ENCODE results near the gene PTX4.

PTX4 gene

DNA sequence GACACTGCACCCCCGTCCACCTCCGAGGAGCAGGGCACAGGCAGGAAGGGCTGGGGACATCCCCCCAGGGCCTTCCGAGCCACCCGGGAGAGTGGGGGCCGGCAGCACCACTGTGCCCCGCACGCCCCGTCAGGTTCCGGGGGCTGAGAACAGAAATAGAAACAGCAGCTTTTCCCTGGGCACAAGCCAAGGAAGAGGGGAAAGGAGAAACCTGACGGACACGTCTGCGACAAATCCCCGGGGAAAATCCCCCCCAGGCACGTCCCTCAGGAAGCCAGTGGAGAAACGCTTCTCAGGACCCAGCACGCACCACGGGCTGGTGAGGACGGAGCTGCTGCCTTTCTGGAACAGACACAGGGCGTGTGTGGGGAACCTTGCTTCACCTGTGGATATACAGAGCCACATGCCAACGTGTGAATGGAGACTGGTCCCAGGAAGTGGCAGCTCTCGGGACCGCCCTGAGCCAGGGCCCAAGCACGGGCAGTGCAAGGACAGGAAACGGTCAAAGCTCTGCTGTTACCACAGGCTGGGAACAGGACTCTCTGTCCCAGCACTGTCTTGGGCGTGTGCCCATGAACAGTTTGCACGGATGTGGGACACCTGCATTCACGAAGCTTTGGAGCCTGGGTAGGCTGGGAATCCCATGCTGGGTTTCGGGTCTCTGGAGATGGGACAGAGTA, 43.5 kb upstream of the PTX4 start:
- TF ChIP-seq, protein P1, sequence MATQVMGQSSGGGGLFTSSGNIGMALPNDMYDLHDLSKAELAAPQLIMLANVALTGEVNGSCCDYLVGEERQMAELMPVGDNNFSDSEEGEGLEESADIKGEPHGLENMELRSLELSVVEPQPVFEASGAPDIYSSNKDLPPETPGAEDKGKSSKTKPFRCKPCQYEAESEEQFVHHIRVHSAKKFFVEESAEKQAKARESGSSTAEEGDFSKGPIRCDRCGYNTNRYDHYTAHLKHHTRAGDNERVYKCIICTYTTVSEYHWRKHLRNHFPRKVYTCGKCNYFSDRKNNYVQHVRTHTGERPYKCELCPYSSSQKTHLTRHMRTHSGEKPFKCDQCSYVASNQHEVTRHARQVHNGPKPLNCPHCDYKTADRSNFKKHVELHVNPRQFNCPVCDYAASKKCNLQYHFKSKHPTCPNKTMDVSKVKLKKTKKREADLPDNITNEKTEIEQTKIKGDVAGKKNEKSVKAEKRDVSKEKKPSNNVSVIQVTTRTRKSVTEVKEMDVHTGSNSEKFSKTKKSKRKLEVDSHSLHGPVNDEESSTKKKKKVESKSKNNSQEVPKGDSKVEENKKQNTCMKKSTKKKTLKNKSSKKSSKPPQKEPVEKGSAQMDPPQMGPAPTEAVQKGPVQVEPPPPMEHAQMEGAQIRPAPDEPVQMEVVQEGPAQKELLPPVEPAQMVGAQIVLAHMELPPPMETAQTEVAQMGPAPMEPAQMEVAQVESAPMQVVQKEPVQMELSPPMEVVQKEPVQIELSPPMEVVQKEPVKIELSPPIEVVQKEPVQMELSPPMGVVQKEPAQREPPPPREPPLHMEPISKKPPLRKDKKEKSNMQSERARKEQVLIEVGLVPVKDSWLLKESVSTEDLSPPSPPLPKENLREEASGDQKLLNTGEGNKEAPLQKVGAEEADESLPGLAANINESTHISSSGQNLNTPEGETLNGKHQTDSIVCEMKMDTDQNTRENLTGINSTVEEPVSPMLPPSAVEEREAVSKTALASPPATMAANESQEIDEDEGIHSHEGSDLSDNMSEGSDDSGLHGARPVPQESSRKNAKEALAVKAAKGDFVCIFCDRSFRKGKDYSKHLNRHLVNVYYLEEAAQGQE (IDR thresholded peaks at IDR 0.05; ENCODE audit: insufficient read depth in 1 of 2, low read depth in 2 of 2, low read length in 2 of 2): no peak

- TF ChIP-seq FOXP2 (optimal IDR thresholded peaks at IDR 0.05; ENCODE audit: borderline replicate concordance, extremely low read depth, extremely low read length, insufficient read depth): no peak
- no peak for TF ChIP-seq TAF1 (IDR thresholded peaks at IDR 0.05; ENCODE audit: borderline replicate concordance, insufficient read depth, low read length)
- no peak for TF ChIP-seq POLR2AphosphoS5 (IDR thresholded peaks at IDR 0.05; ENCODE audit: low read depth, low read length)
Measured at GRCh38 chr16:1531638-1531910, 42.8 kb upstream of the PTX4 start.

GRCh38 chr16:1530883-1531637, 42.3 kb upstream of the PTX4 start:
- no peak for TF ChIP-seq FOXP2 (optimal IDR thresholded peaks at IDR 0.05; ENCODE audit: borderline replicate concordance, extremely low read depth, extremely low read length, insufficient read depth)
- TF ChIP-seq, protein P1 (IDR thresholded peaks at IDR 0.05; ENCODE audit: insufficient read depth in 1 of 2, low read depth in 2 of 2, low read length in 2 of 2): no peak
- no peak for TF ChIP-seq POLR2AphosphoS5 (IDR thresholded peaks at IDR 0.05; ENCODE audit: low read depth, low read length)
- no peak for TF ChIP-seq SIN3A (IDR thresholded peaks at IDR 0.05; ENCODE audit: borderline replicate concordance, insufficient read depth, low read length)
- TF ChIP-seq TAF1 (IDR thresholded peaks at IDR 0.05; ENCODE audit: borderline replicate concordance, insufficient read depth, low read length): no peak

DNA sequence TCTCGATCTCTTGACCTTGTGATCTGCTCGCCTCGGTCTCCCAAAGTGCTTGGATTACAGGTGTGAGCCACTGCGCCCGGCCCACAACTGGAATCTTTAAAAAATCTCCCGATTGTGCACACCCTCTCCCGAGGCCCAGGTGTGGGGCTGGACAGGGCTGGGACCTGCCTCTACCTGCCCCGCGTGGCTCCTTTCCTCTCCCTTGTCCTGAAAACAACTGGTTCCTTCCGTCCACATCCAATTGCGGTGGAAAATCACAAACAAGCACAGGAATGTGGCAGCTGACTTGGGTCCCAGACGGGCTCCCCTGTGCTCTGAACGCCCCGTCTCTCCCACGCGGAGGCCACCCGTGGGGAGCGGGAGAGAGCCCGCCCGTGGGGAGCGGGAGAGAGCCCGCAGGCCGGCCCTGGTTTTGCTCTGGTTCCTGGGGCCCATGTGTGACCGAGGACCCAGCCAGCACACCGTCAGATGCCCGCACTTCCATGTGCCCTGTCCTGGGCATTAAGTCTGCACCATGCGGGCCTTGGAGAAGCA, 41.7 kb upstream of the PTX4 start:
- no peak for TF ChIP-seq TAF1 (IDR thresholded peaks at IDR 0.05; ENCODE audit: borderline replicate concordance, insufficient read depth, low read length)
- TF ChIP-seq FOXP2 (optimal IDR thresholded peaks at IDR 0.05; ENCODE audit: borderline replicate concordance, extremely low read depth, extremely low read length, insufficient read depth): no peak
- TF ChIP-seq SIN3A (IDR thresholded peaks at IDR 0.05; ENCODE audit: borderline replicate concordance, insufficient read depth, low read length): no peak
- TF ChIP-seq POLR2AphosphoS5 (IDR thresholded peaks at IDR 0.05; ENCODE audit: low read depth, low read length): no peak
- TF ChIP-seq, protein P1 (IDR thresholded peaks at IDR 0.05; ENCODE audit: insufficient read depth in 1 of 2, low read depth in 2 of 2, low read length in 2 of 2): no peak

DNA sequence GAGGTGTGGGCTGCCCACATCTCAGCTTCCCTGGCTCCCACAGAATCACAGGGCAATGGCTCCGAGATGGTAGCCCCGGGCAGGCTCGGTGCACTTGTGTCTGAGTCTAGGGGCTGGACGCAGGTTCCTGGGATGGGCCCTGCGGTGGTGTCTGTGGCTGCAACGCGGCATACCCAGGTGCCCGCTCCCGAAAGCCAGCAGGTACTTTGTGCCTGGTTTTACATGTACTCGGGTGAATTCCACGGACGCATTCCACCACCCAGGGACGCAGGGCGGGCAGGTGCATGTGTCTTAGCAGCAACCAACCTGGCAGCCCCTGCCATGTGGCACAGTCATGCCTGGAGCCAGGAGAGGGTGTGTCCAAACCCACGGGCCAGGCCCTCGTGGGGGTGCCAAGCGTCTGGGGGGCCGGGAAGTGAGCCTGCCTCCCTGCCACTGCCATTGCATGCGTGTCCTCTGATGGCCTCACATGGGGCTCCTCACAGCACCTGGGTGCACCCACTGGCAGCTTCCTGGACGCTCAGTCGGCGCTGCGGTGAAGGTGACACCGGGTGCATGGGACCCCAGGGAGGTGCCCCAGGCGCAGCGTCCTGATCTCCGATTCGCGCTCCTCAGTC, 40.3 kb upstream of the PTX4 start:
- TF ChIP-seq SIN3A (IDR thresholded peaks at IDR 0.05; ENCODE audit: borderline replicate concordance, insufficient read depth, low read length): no peak
- TF ChIP-seq, protein P1 (IDR thresholded peaks at IDR 0.05; ENCODE audit: insufficient read depth in 1 of 2, low read depth in 2 of 2, low read length in 2 of 2): no peak
- no peak for TF ChIP-seq FOXP2 (optimal IDR thresholded peaks at IDR 0.05; ENCODE audit: borderline replicate concordance, extremely low read depth, extremely low read length, insufficient read depth)
- TF ChIP-seq POLR2AphosphoS5 (IDR thresholded peaks at IDR 0.05; ENCODE audit: low read depth, low read length): no peak
- TF ChIP-seq TAF1 (IDR thresholded peaks at IDR 0.05; ENCODE audit: borderline replicate concordance, insufficient read depth, low read length): no peak

All from PFSK-1 (cell line).